Mononuclear cell (primary cell): ENCODE results near the gene ELOVL1. TPM values are rescaled to one million over a fixed set of nuclear protein-coding genes. Genes with fewer than 3 reads are reported as not detected.
"Not testable (repeated sequence)": the region's sequence is repeated elsewhere in the genome, so short reads cannot be mapped to it uniquely, and the experiment has no call there.

Source experiments
- H3K27me3 ChIP-seq: 2 replicates; pipeline ENCODE4 v1.6.0; 2011; ENCODE audit warnings: low read length, control low read depth; ENCODE audit not compliant: insufficient read depth
- H3K4me1 ChIP-seq: 2 replicates; pipeline ENCODE4 v1.5.1; 2011; ENCODE audit warnings: mild to moderate bottlenecking, low read length, control low read depth; ENCODE audit not compliant: insufficient read depth
- H3K4me3 ChIP-seq: 2 replicates; pipeline ENCODE4 v1.5.1; 2011; ENCODE audit warnings: mild to moderate bottlenecking, low read length, moderate library complexity
- H3K9me3 ChIP-seq: 2 replicates; pipeline ENCODE4 v1.5.1; 2011; ENCODE audit warnings: low read depth, mild to moderate bottlenecking, control low read depth, low read length
- total RNA-seq: library from RNA; depleted of rRNA; stranded (reverse); fragments of >200 nt; gene quantifications from one replicate; pipeline ENCODE4 v1.2.3, GENCODE V29; 2012

Gene ELOVL1
- total RNA-seq, 1 donor, result 18.4 TPM

GRCh38 chr1:43389326-43390313 lies 21.8 kb upstream of the ELOVL1 start, which contains the start of the genes MED8 and SZT2:
Gene MED8 (minus strand): TSS chr1:43389800. CDS start chr1:43389764, 36 bp downstream.
Gene SZT2 (plus strand): TSS chr1:43389899. CDS start chr1:43389969, 70 bp downstream.
- Histone ChIP-seq H3K27me3 (no peaks in the 10 kb centered on the region), H3K4me1 (peaks cover 32% of the 10 kb centered on the region), H3K9me3 (no peaks in the 10 kb centered on the region), H3K4me3 (peak within 1 kb of the TSS; percentile 91)

- Histone ChIP-seq H3K27me3 (no peaks in the 10 kb centered on the region), H3K9me3 (no peaks in the 10 kb centered on the region), H3K4me1 (peaks cover 32% of the 10 kb centered on the region), H3K4me3 (no peak overlapping the region)
Observed at GRCh38 chr1:43388613-43389012, 20.8 kb upstream of the ELOVL1 start.

DNA sequence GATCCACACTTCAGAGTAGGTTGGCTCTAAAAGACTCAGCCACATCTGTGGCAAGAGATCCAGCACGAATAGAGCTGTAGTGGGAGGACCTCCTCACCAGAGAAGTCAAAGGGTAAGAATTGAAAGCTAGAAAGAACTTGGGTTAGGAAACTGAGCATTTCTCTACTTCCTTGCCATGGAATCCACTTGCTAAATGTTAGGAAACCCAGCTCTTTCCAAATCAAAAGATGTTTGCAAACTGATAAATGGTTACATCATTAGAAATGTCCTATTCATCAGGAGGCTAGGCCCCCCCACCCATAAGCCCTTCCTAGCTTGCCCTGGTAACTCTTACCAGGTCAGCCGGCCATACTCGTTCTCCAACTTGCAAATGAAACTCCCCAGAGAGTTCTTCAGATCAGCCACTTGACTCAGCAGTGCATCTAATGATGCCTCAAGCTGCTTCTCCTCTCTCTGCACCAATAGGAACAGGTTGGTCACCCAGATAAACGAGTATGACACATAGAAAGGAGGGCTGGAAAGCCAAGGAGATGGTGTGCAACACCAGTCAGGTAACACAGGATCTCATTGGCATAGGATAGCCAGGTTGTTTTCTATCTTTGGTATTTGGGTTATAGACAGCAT lies 20.3 kb upstream of the ELOVL1 start:
- no peaks in the 10 kb centered on the region for H3K9me3 ChIP-seq
- H3K4me3 ChIP-seq, result no peak overlapping the region
- H3K4me1 ChIP-seq, result peaks cover 32% of the 10 kb centered on the region

DNA sequence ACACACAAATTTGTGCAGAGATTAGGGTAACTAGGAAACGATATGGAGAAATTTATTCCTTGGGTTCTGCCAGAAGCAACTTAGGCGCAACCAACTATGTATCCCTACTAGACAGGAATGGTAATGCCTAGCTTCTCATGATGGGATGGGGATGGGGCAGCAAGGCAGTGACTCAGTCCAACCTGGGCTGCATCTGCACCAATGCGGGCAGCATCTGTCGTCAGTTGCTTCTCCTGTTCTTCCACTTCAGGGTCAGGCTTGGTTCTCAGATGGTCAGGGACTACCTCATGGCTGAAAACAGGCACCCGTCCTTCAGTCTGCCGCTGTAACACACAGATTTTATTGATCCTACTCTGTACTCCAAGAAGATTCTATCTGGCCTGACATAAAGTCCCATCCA lies 18.9 kb upstream of the ELOVL1 start:
- Histone ChIP-seq H3K27me3 (no peaks in the 10 kb centered on the region), H3K4me1 (peaks cover 45% of the 10 kb centered on the region), H3K4me3 (no peak overlapping the region), H3K9me3 (no peaks in the 10 kb centered on the region)

More for the DNA sequence above, 20.3 kb upstream of the ELOVL1 start:
- H3K27me3 ChIP-seq, result no peaks in the 10 kb centered on the region

- Histone ChIP-seq H3K9me3 (no peaks in the 10 kb centered on the region), H3K27me3 (no peaks in the 10 kb centered on the region), H3K4me3 (no peak overlapping the region), H3K4me1 (peaks cover 34% of the 10 kb centered on the region)
Observed at GRCh38 chr1:43383449-43383848, 15.6 kb upstream of the ELOVL1 start.

DNA sequence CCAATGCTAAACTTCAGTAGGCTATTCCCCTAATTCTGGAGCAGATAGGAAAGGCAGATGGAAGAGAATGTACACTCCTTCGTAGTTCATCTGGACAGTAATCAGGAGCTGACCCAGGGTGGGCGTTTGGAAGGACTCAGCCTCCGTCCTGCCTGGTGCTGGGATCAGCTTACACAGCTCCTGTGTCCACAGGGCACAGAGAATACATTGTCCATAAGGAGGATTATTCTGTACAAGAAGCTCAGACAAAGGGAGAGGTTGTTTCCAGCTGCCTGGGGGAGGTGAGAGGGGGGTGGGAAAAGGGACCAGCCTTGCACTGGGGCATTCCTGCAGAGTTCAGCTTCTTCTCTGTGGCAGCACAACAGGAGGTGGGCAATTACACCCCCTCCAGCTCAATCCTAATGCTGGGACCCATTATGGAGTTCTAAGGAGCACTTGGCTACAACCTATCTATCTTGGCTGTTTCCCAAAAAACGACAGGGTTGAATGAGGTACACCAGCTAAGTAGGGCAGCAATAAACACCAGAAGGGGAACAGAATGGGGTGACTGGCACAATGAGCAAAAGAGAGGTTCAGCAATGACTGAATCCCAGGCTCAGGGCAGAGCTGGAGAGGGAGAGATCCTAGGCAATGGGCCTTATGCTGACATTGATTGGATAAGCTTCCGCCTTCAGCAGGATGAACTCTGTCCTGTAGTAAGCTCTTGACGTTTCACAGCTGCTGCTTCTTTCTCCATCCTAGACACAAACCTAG lies 14.4 kb upstream of the ELOVL1 start:
- Histone ChIP-seq H3K27me3 (no peaks in the 10 kb centered on the region), H3K4me1 (peaks cover 23% of the 10 kb centered on the region), H3K4me3 (no peak overlapping the region), H3K9me3 (no peaks in the 10 kb centered on the region)

DNA sequence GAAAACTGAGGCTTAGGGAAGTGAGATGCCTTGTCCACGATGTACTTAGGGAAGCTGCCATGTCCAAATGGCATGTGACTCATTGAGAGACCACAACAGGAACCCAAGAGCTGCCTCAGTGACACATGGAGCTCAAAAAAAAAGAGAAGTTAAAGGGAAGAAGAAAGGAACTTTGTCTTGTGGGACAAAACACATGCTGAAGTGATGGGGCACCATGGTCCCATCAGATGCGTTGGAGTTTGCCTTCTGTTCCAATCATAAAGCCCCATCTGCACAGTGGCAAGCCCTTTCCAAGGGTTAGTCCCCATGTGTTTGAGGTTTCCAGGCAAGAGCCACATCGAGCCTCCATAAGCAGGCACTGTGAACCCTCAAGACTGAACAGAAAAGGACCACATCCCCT lies 13.8 kb upstream of the ELOVL1 start:
- Histone ChIP-seq H3K4me3 (no peak overlapping the region), H3K27me3 (no peaks in the 10 kb centered on the region), H3K9me3 (no peaks in the 10 kb centered on the region), H3K4me1 (peaks cover 23% of the 10 kb centered on the region)

GRCh38 chr1:43379476-43379875 lies 11.7 kb upstream of the ELOVL1 start:
- Histone ChIP-seq H3K4me1 (peaks cover 23% of the 10 kb centered on the region), H3K27me3 (no peaks in the 10 kb centered on the region), H3K4me3 (no peak overlapping the region), H3K9me3 (no peaks in the 10 kb centered on the region)

DNA sequence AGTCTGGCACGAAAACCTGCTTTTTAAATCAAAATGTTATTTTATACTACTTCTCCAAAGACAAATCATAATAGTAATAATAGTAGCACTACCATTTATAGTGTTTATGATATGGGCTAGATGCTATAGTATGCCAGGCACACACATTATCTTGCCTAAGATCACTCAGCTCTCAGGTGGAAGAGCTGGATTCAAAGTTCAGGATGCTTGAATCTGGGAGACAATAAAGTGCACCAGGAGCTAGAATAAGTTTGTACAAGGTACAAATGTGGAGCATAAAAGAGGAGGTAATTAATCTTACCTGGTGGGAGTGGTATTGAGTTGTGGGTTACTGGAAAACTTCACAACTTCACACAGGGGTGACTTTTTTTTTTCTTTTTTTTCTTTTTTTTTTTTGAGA lies 10.0 kb upstream of the ELOVL1 start:
- H3K9me3 ChIP-seq, result no peaks in the 10 kb centered on the region
- H3K27me3 ChIP-seq, result no peaks in the 10 kb centered on the region
- peaks cover 29% of the 10 kb centered on the region for H3K4me1 ChIP-seq
- H3K4me3 ChIP-seq, result no peak overlapping the region

- no peaks in the 10 kb centered on the region for H3K27me3 ChIP-seq
- no peaks in the 10 kb centered on the region for H3K9me3 ChIP-seq
- no peak overlapping the region for H3K4me3 ChIP-seq
- H3K4me1 ChIP-seq, result peaks cover 19% of the 10 kb centered on the region
Observed at GRCh38 chr1:43376723-43377235, 9.0 kb upstream of the ELOVL1 start.

GRCh38 chr1:43373066-43373940 lies 5.5 kb upstream of the ELOVL1 start:
- Histone ChIP-seq H3K9me3 (no peaks in the 10 kb centered on the region), H3K4me1 (peaks cover 21% of the 10 kb centered on the region), H3K4me3 (no peak overlapping the region), H3K27me3 (no peaks in the 10 kb centered on the region)

GRCh38 chr1:43372172-43372571 lies 4.4 kb upstream of the ELOVL1 start:
- Histone ChIP-seq H3K9me3 (no peaks in the 10 kb centered on the region), H3K4me1 (peaks cover 23% of the 10 kb centered on the region), H3K27me3 (no peaks in the 10 kb centered on the region), H3K4me3 (no peak overlapping the region)

GRCh38 chr1:43370564-43370963 lies 2.8 kb upstream of the ELOVL1 start:
- H3K4me1 ChIP-seq, result peaks cover 39% of the 10 kb centered on the region

GRCh38 chr1:43369779-43370178 lies 2.0 kb upstream of the ELOVL1 start:
- H3K4me3 ChIP-seq, H3K9me3 ChIP-seq, H3K27me3 ChIP-seq: not testable (repeated sequence)
- H3K4me1 ChIP-seq, result peaks cover 41% of the 10 kb centered on the region

More at GRCh38 chr1:43370564-43370963, 2.8 kb upstream of the ELOVL1 start:
- Histone ChIP-seq H3K27me3 (no peaks in the 10 kb centered on the region), H3K9me3 (no peaks in the 10 kb centered on the region), H3K4me3 (no peak overlapping the region)
